Ishikawa (cell line): Measurements from ENCODE around the gene ASNSD1.

Source experiments
- CEBPB ChIP-seq: IDR thresholded peaks from 2 replicates; pipeline ENCODE4 v1.6.1; 2012
- CREB1 ChIP-seq: IDR thresholded peaks from 2 replicates; pipeline ENCODE4 v1.6.1; 2012; ENCODE audit warnings: low read depth
- EGR1 ChIP-seq: IDR thresholded peaks from 2 replicates; pipeline ENCODE4 v1.6.1; 2012
- EP300 ChIP-seq: IDR thresholded peaks from 2 replicates; pipeline ENCODE4 v1.6.1; 2012; ENCODE audit warnings: borderline replicate concordance
- FOXM1 ChIP-seq: IDR thresholded peaks from 2 replicates; pipeline ENCODE4 v1.6.1; 2012; ENCODE audit warnings: low read depth, borderline replicate concordance
- MAX ChIP-seq: IDR thresholded peaks from 2 replicates; pipeline ENCODE4 v1.6.1; 2012
- NFIC ChIP-seq: IDR thresholded peaks from 2 replicates; pipeline ENCODE4 v1.6.1; 2012
- RAD21 ChIP-seq: IDR thresholded peaks from 2 replicates; pipeline ENCODE4 v1.6.1; 2012; ENCODE audit warnings: low read depth
- TAF1 ChIP-seq: IDR thresholded peaks from 2 replicates; pipeline ENCODE4 v1.6.1; 2012; ENCODE audit warnings: low read depth, mild to moderate bottlenecking
- TCF12 ChIP-seq: IDR thresholded peaks from 2 replicates; pipeline ENCODE4 v1.6.1; 2012; ENCODE audit warnings: low read depth
- TEAD4 ChIP-seq: IDR thresholded peaks from 2 replicates; pipeline ENCODE4 v1.6.1; 2012
- YY1 ChIP-seq: IDR thresholded peaks from 2 replicates; pipeline ENCODE4 v1.6.1; 2012; ENCODE audit warnings: low read depth
- ZBTB7A ChIP-seq: IDR thresholded peaks from 2 replicates; pipeline ENCODE4 v1.6.1; 2012; ENCODE audit warnings: low read depth
- TF ChIP-seq, protein P1 (sequence below): IDR thresholded peaks from 2 replicates; pipeline ENCODE4 v1.6.1; 2012
- TF ChIP-seq, protein P2 (sequence below): IDR thresholded peaks from 2 replicates; pipeline ENCODE4 v1.6.1; 2012; ENCODE audit warnings: low read depth, mild to moderate bottlenecking

ASNSD1 gene

DNA sequence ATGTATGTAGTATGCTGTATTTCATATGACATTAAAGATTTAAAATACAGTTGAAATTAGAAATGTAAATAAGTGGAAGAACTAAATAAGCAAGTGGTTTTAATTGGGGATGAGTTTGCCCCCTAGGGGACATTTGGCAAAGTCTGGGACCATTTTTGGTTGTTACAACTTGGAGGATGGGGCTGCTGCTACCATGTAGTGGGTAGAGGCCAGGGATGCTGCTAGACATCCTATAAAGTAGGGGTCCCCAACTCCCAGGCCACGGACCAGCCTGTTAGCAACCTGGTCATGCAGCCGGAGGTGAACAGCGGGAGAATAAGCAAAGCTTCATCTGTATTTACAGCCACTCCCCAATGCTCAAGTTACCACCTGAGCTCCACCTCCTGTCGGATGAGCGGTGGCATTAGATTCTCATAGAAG is 27.9 kb upstream of the ASNSD1 start:
- TF ChIP-seq NFIC (no peak), RAD21 (peak; percentile 24; the same call in 1 of the 2 replicates)

DNA sequence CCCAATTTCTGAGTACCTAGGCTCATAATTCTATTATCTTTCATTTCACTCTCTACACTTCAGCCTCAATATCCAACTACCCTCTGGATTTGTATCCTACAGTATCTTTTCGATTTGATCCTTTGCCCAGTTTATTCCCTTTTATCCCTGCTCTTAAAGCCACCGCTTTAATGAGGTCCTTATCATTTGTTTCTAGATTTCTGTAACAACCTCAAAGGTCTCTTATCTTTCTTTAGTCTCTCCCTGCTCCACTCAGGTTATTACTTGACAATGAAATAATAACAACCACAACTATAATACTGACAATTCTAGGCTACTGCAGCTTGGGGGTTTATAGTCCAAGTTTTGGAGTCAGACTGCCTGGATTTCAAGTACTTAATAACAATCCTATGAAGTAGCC is 25.9 kb upstream of the ASNSD1 start:
- no peak for TF ChIP-seq MAX
- no peak for TF ChIP-seq CEBPB
- TF ChIP-seq TEAD4 = no peak
- TF ChIP-seq, protein P1, sequence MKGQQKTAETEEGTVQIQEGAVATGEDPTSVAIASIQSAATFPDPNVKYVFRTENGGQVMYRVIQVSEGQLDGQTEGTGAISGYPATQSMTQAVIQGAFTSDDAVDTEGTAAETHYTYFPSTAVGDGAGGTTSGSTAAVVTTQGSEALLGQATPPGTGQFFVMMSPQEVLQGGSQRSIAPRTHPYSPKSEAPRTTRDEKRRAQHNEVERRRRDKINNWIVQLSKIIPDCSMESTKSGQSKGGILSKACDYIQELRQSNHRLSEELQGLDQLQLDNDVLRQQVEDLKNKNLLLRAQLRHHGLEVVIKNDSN = no peak
- no peak for TF ChIP-seq TAF1
- no peak for TF ChIP-seq YY1
- TF ChIP-seq EGR1 = no peak
- TF ChIP-seq FOXM1 = no peak
- TF ChIP-seq, protein P2, sequence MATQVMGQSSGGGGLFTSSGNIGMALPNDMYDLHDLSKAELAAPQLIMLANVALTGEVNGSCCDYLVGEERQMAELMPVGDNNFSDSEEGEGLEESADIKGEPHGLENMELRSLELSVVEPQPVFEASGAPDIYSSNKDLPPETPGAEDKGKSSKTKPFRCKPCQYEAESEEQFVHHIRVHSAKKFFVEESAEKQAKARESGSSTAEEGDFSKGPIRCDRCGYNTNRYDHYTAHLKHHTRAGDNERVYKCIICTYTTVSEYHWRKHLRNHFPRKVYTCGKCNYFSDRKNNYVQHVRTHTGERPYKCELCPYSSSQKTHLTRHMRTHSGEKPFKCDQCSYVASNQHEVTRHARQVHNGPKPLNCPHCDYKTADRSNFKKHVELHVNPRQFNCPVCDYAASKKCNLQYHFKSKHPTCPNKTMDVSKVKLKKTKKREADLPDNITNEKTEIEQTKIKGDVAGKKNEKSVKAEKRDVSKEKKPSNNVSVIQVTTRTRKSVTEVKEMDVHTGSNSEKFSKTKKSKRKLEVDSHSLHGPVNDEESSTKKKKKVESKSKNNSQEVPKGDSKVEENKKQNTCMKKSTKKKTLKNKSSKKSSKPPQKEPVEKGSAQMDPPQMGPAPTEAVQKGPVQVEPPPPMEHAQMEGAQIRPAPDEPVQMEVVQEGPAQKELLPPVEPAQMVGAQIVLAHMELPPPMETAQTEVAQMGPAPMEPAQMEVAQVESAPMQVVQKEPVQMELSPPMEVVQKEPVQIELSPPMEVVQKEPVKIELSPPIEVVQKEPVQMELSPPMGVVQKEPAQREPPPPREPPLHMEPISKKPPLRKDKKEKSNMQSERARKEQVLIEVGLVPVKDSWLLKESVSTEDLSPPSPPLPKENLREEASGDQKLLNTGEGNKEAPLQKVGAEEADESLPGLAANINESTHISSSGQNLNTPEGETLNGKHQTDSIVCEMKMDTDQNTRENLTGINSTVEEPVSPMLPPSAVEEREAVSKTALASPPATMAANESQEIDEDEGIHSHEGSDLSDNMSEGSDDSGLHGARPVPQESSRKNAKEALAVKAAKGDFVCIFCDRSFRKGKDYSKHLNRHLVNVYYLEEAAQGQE = no peak
- no peak for TF ChIP-seq TCF12
- no peak for TF ChIP-seq EP300

- TF ChIP-seq NFIC = no peak
- no peak for TF ChIP-seq RAD21
- no peak for TF ChIP-seq MAX
- TF ChIP-seq EP300 = no peak
- no peak for TF ChIP-seq FOXM1
- TF ChIP-seq, protein P1 = no peak
- no peak for TF ChIP-seq ZBTB7A
- TF ChIP-seq TAF1 = no peak
- TF ChIP-seq CREB1 = no peak
- no peak for TF ChIP-seq EGR1
- no peak for TF ChIP-seq TCF12
- TF ChIP-seq CEBPB = no peak
- TF ChIP-seq TEAD4 = no peak
These were observed 22.8 kb upstream of the ASNSD1 start for GRCh38 chr2:189638301-189639006.

DNA sequence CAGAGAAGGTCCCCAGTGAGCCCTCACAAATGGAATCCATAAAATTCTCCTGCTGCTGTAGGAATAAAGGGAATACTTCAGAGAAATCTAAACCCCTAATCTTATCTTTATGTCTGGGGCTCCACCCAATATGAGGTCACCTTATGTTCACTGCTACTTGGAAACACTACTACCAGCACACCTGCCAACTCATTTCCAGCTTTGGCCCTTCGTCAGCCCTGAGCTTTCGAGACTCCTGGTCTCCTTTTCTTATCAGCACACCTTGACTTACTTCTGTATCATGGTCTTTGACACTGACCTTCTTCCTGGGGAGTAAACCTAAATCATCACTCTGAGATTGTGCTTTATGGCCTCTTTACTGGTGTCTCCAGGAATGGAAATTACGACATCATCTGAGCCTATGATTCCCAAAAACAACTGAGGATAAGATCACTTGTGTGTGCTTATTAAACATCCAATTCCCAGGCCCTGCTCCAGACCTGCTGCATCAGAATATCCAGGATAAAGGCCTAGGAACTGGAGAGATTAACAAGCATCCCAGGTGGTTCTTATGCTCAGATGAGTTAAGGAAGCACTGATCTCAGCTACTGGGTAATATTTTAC is 22.2 kb upstream of the ASNSD1 start:
- TF ChIP-seq CREB1 = no peak
- TF ChIP-seq ZBTB7A = no peak
- TF ChIP-seq FOXM1 = no peak
- no peak for TF ChIP-seq MAX
- TF ChIP-seq, protein P1 = no peak

DNA sequence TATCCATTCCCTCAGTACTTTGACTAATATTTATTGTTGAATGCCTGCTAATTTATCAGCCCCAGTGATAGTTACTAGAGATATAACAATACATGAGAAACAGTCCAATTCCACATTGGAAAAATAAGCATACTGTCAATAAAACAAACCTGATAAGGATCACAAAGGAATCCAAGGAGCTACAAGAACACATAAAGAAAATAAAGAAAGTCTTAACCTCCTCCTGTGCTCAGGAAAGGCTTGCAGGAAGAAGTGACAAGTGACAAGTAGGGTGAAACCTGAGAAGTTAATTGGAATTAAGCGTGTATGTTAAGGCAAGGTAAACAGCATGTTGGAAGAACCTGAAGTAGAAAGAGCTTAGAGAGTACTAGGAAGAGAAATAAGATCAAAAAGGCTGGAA is 20.3 kb upstream of the ASNSD1 start:
- TF ChIP-seq ZBTB7A (no peak), NFIC (no peak), YY1 (no peak), CREB1 (no peak), FOXM1 (no peak), EGR1 (no peak), MAX (no peak), TAF1 (no peak), TEAD4 (no peak), EP300 (no peak), TCF12 (no peak), CEBPB (no peak), RAD21 (no peak)
- TF ChIP-seq, protein P1 = no peak
- TF ChIP-seq, protein P2 = no peak
